VCaP (cell line): ENCODE results near the gene SSR2.
"Not testable (repeated sequence)": the region's sequence is repeated elsewhere in the genome, so short reads cannot be mapped to it uniquely, and the experiment has no call there.

ENCODE experiments used
- H3K27ac ChIP-seq: fragments of 450-650 bp; 2 replicates; pipeline ENCODE4 v1.5.1; 2017
- TF ChIP-seq, protein P1 (sequence below): fragments of 450-650 bp; conservative IDR thresholded peaks from 2 replicates; pipeline ENCODE4 v1.5.1; 2017; ENCODE audit warnings: mild to moderate bottlenecking, moderate library complexity

SSR2 gene

GRCh38 chr1:155989242-155990004 lies 31.3 kb downstream of the SSR2 start:
- H3K27ac ChIP-seq: peak overlapping the region; percentile 39

GRCh38 chr1:155984903-155985645 lies 35.7 kb downstream of the SSR2 start:
- not testable (repeated sequence) for H3K27ac ChIP-seq

More at GRCh38 chr1:155989242-155990004, 31.3 kb downstream of the SSR2 start:
- TF ChIP-seq, protein P1, sequence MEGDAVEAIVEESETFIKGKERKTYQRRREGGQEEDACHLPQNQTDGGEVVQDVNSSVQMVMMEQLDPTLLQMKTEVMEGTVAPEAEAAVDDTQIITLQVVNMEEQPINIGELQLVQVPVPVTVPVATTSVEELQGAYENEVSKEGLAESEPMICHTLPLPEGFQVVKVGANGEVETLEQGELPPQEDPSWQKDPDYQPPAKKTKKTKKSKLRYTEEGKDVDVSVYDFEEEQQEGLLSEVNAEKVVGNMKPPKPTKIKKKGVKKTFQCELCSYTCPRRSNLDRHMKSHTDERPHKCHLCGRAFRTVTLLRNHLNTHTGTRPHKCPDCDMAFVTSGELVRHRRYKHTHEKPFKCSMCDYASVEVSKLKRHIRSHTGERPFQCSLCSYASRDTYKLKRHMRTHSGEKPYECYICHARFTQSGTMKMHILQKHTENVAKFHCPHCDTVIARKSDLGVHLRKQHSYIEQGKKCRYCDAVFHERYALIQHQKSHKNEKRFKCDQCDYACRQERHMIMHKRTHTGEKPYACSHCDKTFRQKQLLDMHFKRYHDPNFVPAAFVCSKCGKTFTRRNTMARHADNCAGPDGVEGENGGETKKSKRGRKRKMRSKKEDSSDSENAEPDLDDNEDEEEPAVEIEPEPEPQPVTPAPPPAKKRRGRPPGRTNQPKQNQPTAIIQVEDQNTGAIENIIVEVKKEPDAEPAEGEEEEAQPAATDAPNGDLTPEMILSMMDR: peak; percentile 96

- TF ChIP-seq, protein P1: no peak
- no peak overlapping the region for H3K27ac ChIP-seq
Measured at GRCh38 chr1:155984341-155984740, 36.4 kb downstream of the SSR2 start.

DNA sequence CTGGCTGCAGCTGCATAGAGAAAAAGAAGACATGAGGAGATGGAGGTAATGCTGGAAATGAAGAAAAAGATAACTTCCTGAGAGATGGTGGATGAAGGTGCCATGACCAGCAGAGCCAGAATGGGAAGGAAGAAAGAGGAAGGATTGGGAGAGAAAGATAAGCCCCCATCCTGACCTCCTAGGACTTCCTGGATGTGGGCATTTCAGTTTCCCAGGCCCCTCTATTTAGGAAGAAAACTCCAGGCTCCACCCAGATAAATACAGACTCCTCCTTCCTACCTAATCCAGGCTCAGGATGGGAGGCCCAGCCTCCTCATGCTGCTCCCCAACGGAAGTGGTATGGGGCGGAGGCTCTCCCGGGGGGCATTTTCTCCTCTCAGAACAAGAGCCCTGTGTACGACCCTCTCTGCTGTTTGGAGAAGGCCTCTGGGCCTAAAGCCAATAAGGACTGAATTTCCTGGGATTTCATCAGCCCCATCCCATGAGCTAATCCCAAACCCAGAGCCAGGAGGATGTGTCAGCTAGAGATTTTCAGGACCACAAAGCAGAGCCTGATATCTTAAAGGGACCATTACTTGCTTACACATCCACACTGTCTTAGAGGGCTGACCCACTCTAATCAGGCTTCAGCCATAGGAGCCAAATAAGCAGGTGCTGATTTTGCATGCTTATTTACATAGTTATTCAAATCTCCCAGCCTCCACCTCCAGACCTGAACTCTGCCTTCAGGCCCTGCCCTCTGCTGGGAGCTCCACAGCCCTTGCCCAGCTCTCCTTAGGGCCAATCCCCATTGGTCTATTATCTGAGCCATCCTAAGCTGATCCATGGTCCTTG lies 37.3 kb downstream of the SSR2 start:
- TF ChIP-seq, protein P1: no peak
- no peak overlapping the region for H3K27ac ChIP-seq

DNA sequence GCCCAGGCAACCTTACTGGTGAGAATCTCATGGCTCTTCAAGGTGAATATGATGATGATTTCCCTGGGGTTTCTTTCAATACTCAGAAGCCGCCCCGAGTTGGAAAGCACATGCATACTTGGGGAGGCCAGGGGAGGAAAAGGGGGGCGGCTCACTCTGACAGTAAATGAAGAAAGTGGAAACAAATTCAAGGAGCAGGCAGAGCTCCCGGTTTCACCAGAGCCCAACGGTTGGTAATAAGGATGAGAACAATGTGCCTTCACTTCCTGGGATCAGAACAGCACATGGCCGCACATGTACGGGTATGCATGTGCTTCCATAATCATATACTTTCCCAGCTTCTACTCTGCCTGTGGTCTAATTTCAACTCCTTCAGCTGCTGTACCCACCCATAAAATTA lies 38.6 kb downstream of the SSR2 start:
- H3K27ac ChIP-seq: no peak overlapping the region
- TF ChIP-seq, protein P1: no peak

DNA sequence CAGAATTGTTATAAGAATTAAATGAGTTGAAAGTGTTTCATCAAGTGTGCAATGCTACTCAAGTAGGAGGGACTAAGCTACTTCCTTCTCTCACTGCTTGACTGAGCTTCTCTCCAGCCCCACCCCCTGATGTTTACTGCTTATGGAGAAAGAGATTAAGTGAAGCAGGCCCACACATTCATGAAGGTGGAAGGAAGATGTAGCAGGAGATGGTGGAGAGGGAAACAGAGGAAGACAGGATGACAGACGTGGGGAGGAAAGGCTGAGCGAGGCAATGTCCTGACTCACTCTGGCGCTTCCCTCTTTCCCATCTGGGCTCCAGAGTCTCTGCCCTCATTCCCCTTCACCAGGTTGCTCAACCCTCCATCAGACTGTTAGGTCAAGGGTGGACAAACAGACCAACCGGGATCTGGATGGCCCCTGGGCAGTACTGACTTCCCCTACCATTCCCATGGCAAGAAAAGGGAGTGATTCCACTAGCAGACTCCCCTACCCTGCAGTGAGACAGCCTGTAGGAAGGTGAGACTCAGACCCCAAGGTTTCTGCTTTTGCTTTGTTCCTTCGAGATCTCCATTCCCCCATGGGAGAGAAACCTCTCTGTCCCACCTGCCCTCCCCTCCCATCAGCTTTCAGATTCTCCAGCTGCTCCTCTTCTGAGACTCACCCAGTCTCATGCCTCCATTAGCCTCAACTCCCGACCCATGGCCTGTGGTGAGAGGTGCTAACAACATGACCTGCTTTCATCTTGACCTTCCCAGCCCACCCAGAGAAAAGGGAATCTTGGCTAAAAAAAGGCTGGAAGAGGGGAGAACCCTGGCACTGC lies 39.3 kb downstream of the SSR2 start:
- TF ChIP-seq, protein P1: no peak
- no peak overlapping the region for H3K27ac ChIP-seq

DNA sequence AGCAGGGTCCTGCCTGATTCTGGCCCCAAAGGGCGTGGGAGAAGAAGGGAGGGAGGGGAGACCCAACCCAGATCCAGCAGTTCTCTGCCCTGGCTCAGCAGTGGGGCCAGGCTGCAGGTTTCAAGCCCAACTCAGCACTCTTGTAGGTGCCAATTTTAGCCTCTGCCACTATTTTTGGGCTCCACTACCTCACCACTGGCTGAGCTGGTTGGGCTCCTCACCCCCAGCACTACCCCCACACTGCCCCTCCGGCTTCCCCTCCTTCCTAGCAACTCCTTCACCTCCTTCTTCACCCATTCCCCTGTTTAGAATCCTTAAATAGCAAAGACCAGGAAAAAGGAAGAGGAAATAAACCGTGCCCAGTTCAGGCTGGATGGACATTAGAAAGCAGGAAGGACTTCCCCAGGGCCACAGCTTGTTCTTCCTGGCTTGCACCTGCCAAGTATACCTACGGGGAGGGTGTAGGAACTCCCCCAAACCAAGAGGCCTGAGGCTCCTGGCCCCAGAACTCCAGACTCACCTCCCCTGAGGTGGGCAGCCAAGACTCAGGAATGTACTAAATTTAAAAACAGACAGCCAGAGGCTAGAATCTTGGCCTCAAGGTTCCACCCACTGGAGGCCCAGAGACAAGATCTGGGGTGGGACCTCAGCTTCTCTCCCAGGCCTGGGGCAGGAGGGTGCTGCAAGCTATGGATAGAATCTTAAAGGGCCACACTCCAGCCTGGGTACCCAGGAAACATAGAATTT lies 41.0 kb downstream of the SSR2 start:
- H3K27ac ChIP-seq: peak overlapping the region; percentile 78; the same call in 1 of the 2 replicates
- TF ChIP-seq, protein P1: no peak
